HG03521 (cell line): ENCODE results near the gene FBXL7.

Source experiments
- ATAC-seq: cut with Tn5 transposase; IDR thresholded peaks from one replicate; pipeline ENCODE4 v1.9.1; 2021; ENCODE audit warnings: mild to moderate bottlenecking, moderate library complexity; ENCODE audit not compliant: unreplicated experiment

Gene FBXL7

GRCh38 chr5:15575666-15576065 lies 75.7 kb downstream of the FBXL7 start:
- ATAC-seq, result no peak

GRCh38 chr5:15577132-15577531 lies 77.2 kb downstream of the FBXL7 start:
- ATAC-seq, result no peak

DNA sequence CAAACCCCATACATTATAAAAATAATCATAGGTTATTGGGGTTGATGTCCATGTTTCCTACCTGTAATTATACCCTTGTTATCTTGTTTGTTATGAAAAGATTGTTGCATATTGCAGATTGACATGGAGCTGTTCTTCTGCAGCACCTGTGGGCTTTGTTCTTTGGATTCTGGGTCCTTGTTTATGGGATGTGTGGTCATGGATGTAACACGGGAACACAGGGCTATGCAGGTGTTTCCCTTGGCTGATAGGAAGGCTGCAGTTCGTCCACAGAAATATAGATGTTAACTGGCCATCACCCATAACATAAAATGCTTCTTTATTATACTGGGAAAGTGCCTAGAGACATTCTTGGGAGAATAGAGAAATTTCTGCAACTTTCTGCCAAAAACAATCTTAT lies 77.9 kb downstream of the FBXL7 start:
- no peak for ATAC-seq

DNA sequence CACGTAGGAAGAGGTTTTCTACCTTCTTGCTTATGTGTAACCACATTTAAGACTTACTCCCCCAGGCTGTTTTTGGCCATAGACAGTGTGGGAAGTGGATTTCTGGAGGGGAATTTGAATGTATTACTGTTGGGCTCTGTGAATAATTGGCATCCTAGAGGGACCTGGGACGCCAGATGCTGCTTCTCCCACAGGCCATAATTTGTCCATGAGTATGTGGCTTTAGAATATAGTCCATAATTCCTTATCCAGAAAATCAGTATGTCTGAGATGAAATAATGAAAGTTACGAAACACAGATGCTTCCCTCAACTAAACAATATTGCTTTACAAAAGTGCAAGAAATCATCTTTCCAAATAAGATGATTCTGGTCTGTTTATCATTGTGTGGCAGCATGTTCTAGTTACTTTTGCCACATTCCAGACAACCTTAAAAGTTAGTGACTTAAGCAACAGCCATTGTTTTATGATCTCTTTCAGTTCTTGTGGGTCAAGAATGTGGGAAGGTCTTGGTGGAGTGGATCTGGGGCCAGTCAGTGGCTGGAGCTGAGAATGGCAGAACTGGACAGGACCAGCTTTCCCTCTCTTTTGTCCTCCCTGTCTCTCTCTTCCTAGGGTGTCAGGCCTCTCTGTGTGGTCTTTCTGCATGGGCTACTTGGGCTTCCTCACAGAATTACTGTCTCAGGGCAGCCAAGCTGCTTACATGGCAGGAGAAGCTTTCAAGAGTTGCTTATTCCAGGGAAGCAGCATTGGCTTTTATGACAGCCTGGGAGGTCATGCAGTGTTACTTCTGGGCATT lies 79.4 kb downstream of the FBXL7 start:
- ATAC-seq, result no peak

- no peak for ATAC-seq
These were observed 84.5 kb downstream of the FBXL7 start for GRCh38 chr5:15584528-15584927.

- no peak for ATAC-seq
These were observed 85.1 kb downstream of the FBXL7 start for GRCh38 chr5:15585128-15585527.

DNA sequence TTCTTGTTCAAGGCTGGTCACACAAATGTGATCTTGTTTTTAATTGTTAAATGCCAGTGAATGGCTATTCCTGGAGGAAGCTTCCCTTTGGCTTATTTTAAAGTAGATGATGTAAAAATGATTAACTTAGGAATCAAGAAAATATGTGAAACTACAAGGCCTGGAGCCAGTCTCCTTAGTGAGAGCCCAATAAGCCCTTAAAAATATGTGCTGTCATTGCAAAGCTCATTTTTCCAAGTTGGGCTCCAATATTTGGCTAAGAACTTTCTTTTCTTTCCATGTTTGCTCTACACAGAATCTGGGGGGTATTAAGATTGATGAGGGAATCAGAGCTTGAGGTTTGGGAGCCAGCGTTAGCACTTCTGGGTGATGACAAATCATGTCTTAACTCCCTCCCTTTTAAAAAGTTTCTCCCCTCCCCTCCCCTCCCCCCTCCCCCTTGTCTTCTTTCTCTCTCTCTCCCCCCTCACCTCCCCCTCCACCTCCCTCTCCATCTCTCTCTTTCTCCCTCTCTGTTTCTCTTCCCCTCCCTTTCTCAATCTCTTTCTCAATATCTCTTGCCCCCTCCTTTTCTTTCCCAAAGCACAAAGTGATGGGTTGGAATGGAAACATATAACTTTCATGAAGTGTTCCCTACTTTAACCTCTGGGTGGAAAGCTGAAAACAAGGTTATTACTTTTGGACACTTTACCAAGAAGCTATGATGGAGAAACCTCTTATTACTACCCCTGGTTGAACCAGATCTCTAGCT lies 86.0 kb downstream of the FBXL7 start:
- ATAC-seq, result no peak

DNA sequence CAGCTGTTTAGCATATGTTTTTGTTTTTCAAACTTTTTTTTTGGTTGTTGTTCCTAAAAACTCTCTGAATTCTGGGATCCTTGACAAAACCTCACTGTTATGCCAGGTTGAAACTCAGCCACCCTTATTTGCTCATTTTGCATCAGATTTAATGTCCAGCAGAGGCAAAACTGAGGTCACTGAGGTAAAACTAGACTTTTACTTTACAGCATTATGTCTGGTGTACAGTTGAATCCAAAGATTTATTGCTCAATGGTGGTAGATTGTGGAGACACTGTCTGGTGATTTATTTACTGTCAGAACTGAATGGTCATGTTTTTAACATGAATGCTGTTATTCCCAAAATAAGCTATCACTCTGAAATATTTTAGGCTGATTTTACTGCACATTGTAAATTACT lies 87.9 kb downstream of the FBXL7 start:
- ATAC-seq, result no peak

GRCh38 chr5:15592728-15593127 lies 92.7 kb downstream of the FBXL7 start:
- ATAC-seq, result no peak

- ATAC-seq, result no peak
These were observed 95.1 kb downstream of the FBXL7 start for GRCh38 chr5:15594977-15595568.

DNA sequence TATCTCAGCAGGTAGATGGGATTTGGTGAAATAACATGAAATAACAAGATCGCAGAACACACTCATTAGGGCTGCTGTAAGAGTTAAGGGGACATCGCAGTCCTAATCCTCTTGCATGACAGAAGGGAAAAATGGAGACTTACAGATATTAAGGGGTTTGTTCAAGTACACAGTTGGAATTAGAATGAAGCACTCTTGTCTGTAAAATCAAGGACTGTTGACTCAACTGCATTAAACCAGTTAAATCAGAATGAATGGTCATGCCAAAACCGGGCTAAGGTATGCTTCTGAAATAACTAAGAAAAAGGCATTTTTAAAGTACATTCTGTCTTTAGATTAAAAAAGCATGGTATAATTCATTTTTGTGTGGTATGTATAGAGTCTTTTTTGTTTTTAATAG lies 95.9 kb downstream of the FBXL7 start:
- ATAC-seq, result no peak

DNA sequence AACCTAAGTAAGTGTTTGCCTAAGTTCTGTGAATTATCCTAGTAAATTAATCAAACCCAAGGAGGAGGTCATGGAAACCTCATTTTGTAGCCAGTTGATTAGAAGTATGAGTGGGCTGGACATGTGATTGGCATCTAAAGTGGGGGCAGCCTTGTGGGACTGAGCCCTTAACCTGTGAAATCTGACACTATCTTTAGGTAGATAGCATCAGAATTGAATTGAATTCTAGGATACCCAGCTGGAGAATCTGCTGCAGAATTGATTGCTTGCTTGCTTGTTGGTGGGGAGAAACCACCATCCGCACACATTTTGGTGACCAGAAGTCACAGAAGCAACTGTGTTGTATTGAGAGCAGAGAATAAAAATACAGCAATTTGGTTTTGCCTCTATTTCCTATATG lies 97.0 kb downstream of the FBXL7 start:
- ATAC-seq, result no peak

GRCh38 chr5:15597804-15598203 lies 97.8 kb downstream of the FBXL7 start:
- no peak for ATAC-seq

DNA sequence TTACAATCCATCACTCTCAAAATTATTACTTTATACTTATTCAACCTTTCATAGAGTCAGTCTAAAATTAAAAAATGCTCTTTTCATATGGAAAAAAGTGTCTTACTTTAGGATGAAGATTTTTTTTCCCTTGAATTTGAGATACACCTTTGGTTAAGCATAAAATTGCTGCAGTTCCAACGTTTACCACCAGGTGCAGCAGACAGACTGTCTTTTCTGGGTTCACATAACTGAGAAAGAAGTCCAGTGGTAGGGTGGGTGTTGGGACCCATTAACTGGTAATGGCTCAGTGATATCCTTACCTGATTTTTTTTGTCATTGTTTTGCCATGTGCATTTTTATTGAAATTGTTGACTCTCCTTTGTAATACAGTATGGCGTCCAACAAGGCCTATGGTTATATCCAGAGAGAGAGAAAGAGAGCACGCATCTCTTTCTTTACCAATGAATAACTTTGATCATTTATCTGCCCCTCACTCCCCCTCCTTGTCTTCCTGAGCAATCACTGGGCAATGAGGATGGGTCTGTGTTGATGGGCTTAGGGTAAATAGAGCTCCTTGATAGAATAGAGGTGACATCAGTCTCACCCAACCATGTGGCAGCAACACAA lies 98.4 kb downstream of the FBXL7 start:
- ATAC-seq, result no peak

DNA sequence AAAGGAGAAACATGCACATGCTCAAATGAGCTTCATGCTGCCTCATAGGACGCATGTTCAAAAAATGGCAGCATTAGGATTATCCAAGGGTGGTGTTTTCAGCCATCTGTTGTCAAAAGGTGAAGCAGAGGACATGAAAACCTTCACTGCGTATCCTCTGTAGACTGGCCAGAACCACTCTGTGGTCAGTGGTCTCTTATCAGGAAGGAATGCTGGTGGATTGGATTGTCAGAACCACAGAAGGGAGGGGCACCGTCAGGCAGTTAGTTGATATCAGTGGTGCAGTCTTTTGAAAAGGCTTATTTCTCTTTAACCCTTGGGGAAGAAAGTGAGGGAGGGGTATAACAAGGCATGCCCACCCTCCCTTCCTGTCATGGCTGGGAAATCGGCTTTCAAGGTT lies 100.1 kb downstream of the FBXL7 start:
- ATAC-seq, result no peak

GRCh38 chr5:15601274-15601673 lies 101.3 kb downstream of the FBXL7 start:
- ATAC-seq, result no peak

GRCh38 chr5:15601853-15602252 lies 101.9 kb downstream of the FBXL7 start:
- ATAC-seq, result no peak

DNA sequence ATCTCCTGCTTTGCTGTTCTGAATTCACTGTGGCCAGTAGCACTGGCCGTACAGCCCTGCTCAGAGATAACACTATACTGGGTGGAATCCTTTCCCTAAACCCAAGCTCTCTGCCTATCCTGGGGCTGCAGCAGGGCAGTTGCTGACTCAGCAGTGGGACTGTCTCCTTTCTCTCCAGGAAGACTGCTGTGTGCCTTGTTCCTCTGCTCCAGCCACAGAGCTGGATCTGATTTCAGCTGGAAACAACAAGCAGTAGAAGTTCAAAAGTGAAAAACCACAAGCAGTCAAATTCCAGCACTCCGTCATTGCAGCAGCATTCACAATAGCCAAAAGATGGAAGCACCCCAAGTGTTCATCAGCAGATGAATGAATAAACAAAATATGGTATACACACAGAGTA lies 105.0 kb downstream of the FBXL7 start:
- ATAC-seq, result no peak

DNA sequence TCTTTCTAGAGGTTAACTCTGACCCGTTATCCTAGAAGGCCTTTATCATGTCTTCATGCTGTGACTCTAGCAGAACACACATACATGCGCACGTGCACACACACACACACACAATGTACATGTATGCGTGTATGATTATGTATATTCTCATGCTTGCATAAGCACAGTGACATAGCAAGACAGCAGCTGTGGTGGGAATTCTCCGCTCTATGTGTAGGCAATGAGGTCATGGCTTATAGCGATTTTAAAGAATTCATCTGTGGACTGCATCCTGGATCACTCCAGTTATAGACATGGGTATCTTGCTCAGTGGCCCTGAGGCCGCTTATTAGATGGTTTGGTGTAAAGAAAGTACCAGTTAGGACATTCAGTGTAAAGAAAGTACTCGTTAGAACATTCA lies 106.2 kb downstream of the FBXL7 start:
- ATAC-seq, result no peak

DNA sequence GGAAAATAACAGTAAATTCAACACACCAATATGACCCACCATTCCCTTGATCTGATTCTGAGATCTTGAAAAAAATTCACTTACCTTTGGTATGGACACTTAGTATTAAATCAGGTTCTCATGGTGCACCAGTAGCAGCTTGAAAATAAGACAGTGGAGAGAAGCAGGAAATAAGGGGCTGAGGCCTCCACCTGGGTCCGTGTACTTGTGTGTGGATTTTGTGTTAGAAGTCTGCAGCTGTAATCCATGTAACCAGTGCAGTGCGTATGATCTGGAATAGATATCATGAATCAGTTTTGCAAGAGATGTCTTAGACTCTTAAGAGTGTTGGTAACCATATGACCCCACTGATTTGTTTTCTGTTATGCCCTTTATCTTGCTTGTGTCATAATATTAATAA lies 107.1 kb downstream of the FBXL7 start:
- ATAC-seq, result no peak

DNA sequence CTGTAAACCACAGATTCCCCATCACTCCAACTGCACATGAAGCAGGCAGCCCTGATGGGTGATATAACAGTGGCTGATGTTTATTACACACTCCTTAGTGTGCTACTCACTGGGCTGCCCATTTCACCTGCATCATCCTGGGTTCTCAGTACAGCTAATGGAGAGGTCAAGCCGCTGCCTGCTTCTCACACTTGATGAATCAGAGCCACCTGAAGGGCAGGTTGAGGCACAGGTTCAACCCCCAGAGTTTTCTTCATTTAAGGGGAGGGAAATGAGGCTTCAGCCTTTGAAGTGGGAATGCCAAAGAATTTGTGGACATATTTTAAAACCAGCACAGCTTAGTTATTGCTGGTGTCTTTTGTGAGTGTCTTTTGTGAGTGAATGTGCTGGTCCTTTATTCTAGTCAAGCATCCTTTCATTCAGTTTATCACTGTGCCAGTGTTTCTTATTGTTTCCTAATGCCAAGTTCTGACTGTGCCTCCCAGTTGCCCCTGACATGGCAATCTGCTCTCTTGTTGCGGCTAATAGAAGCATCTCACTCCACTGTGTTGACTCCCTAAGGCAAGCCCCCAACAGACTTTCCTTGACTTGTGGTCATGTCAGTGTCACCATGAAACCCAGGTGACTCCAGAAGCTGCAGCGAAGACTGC lies 109.2 kb downstream of the FBXL7 start:
- no peak for ATAC-seq
